K562 (cell line): ENCODE measurements around the gene TMEM138. TPM values are rescaled to one million over a fixed set of nuclear protein-coding genes. Genes with fewer than 3 reads are reported as not detected.

Source experiments
- ATAC-seq: fragments of 200-7000 bp; cut with Tn5 transposase; 3 replicates; pipeline ENCODE4 v1.9.1; 2020; ENCODE audit warnings: moderate library complexity
- BruUV-seq: library from RNA; stranded (reverse); fragments of 400-500 nt; replicated peaks from 2 replicates; lab custom pipeline; 2021; lab: Mats Ljungman, UMichigan
- CTCF ChIA-PET: fragments of 300-600 bp; formaldehyde crosslinking; extraction: SDS; loops from one replicate; lab custom pipeline; 2021; ENCODE audit warnings: low intra/inter-chr PET ratio; lab: Yijun Ruan, JAX
- POLR2A ChIA-PET: fragments of 300-600, 350-650 bp; sonication (Branson Sonifier 250); formaldehyde crosslinking; extraction: SDS; loops from one replicate; lab custom pipeline; 2021; ENCODE audit warnings: antibody characterized with exemption, inconsistent platforms; lab: Yijun Ruan, JAX
- DNase-seq, 4 experiments: peaks; one replicate each; pipeline versions ENCODE4 v3.0.0 to v3.0.0-alpha.2; 2011 to 2018; ENCODE audit warnings: low spot score in 3 of 4, mixed read lengths in 3 of 4; ENCODE audit errors: extremely low read depth in 1 of 4
- FAIRE-seq: peaks from 2 replicates; lab custom pipeline; 2011; peaks lifted over from hg19 to GRCh38; lab: Jason Lieb, UNC
- H2AFZ ChIP-seq: 2 replicates; pipeline ENCODE4 v1.6.0; 2011; ENCODE audit warnings: low read depth, low read length, control low read depth, inconsistent platforms
- H3K27ac ChIP-seq: fragments of 200-600 bp; 3 replicates; pipeline ENCODE4 v1.8.0; 2011; ENCODE audit warnings: low read depth, mild to moderate bottlenecking, control low read depth, inconsistent platforms, low read length, moderate library complexity, mixed read lengths; ENCODE audit errors: extremely low read depth
- H3K27me3 ChIP-seq, 2 experiments: fragments of 300-600 bp in 1 of 2; 2 replicates in 1 of 2; 3 replicates in 1 of 2; pipeline versions ENCODE4 v1.6.0 to v1.8.0; 2011; ENCODE audit warnings: inconsistent platforms in 2 of 2, low read length in 2 of 2, mild to moderate bottlenecking in 1 of 2, mixed read lengths in 1 of 2, moderate library complexity in 1 of 2; ENCODE audit not compliant: control insufficient read depth in 2 of 2, insufficient read depth in 2 of 2
- H3K36me3 ChIP-seq: fragments of 300-600 bp; 3 replicates; pipeline ENCODE4 v1.8.0; 2011; ENCODE audit warnings: mild to moderate bottlenecking, low read length, inconsistent platforms; ENCODE audit not compliant: control insufficient read depth, insufficient read depth
- H3K4me1 ChIP-seq, 2 experiments: fragments of 200-600 bp in 1 of 2; replicated peaks in 1 of 2; 2 replicates in 1 of 2; 3 replicates in 1 of 2; pipeline versions ENCODE4 v1.5.1 to v1.8.0; 2011; ENCODE audit warnings: inconsistent platforms in 2 of 2, low read length in 2 of 2, mild to moderate bottlenecking in 1 of 2, mixed read lengths in 1 of 2, moderate library complexity in 1 of 2; ENCODE audit not compliant: control insufficient read depth in 2 of 2, insufficient read depth in 2 of 2
- H3K4me2 ChIP-seq: 2 replicates; pipeline ENCODE4 v1.6.1; 2011; ENCODE audit warnings: low read length, control low read depth, inconsistent platforms, mixed read lengths; ENCODE audit not compliant: insufficient read depth
- H3K4me3 ChIP-seq: fragments of 200-600 bp; sonication (generic), shearing (Covaris generic); 2 replicates; pipeline ENCODE4 v1.5.1; 2016; ENCODE audit warnings: control low read depth, inconsistent platforms
- H3K79me2 ChIP-seq: fragments of 200-600 bp; 3 replicates; pipeline ENCODE4 v1.8.0; 2011; ENCODE audit warnings: low read length, inconsistent platforms; ENCODE audit not compliant: control insufficient read depth, insufficient read depth
- H3K9ac ChIP-seq, 2 experiments: 2 replicates each; pipeline versions ENCODE4 v1.6.0 to v1.6.1; 2011; ENCODE audit warnings: low read depth in 2 of 2, low read length in 2 of 2, control low read depth in 1 of 2, inconsistent platforms in 1 of 2, mild to moderate bottlenecking in 1 of 2, mixed read lengths in 1 of 2; ENCODE audit not compliant: insufficient read depth in 1 of 2
- H3K9me1 ChIP-seq: one replicate; pipeline ENCODE4 v1.6.0; 2011; ENCODE audit warnings: inconsistent platforms, mild to moderate bottlenecking, low read length, moderate library complexity; ENCODE audit not compliant: control insufficient read depth, insufficient read depth
- H3K9me3 ChIP-seq: replicated peaks from 2 replicates; pipeline ENCODE4 v1.5.1; 2011; ENCODE audit warnings: low read depth, low read length, inconsistent platforms; ENCODE audit not compliant: control insufficient read depth, insufficient read depth
- H4K20me1 ChIP-seq: replicated peaks from 2 replicates; pipeline ENCODE4 v1.6.1; 2011; ENCODE audit warnings: low read length, inconsistent platforms, mixed read lengths; ENCODE audit not compliant: control insufficient read depth, insufficient read depth
- ARNT ChIP-seq, 2 experiments: fragments of 450-650 bp; IDR thresholded peaks; 2 replicates each; pipeline ENCODE4 v1.6.1; 2016; ENCODE audit warnings: mild to moderate bottlenecking in 1 of 2
- KLF13 ChIP-seq: fragments of 450-650 bp; IDR thresholded peaks from 2 replicates; pipeline ENCODE4 v1.6.1; 2016; ENCODE audit warnings: missing genetic modification characterization, low read depth, mild to moderate bottlenecking, missing compliant biosample characterization, moderate library complexity, borderline replicate concordance
- NR2C1 ChIP-seq, 2 experiments: fragments of 450-650 bp; IDR thresholded peaks; 2 replicates each; pipeline ENCODE4 v1.6.1; 2017; ENCODE audit warnings: mild to moderate bottlenecking in 2 of 2, antibody characterized with exemption in 1 of 2, inconsistent platforms in 1 of 2, missing compliant biosample characterization in 1 of 2, missing genetic modification characterization in 1 of 2
- PCBP2 ChIP-seq: fragments of 200-400 bp; formaldehyde crosslinking; IDR thresholded peaks from 2 replicates; pipeline ENCODE4 v1.6.1; 2018; ENCODE audit warnings: low read length, low read depth, mild to moderate bottlenecking, moderate library complexity; ENCODE audit not compliant: poor library complexity, severe bottlenecking
- POLR2H ChIP-seq: IDR thresholded peaks from 2 replicates; pipeline ENCODE4 v1.6.1; 2016; ENCODE audit warnings: missing genetic modification characterization, low read depth, mild to moderate bottlenecking, control low read depth, missing compliant biosample characterization, moderate library complexity
- RAD51 ChIP-seq: fragments of 450-650 bp; IDR thresholded peaks from 2 replicates; pipeline ENCODE4 v1.7.1; 2016; ENCODE audit warnings: low read depth, mild to moderate bottlenecking, borderline replicate concordance
- SIN3A ChIP-seq, 2 experiments: fragments of 150-350 bp in 1 of 2; IDR thresholded peaks; 2 replicates each; pipeline ENCODE4 v1.6.1; 2011 to 2016; ENCODE audit warnings: borderline replicate concordance in 2 of 2, low read depth in 2 of 2, low read length in 2 of 2, mild to moderate bottlenecking in 2 of 2, moderate library complexity in 2 of 2; ENCODE audit not compliant: control insufficient read depth in 1 of 2
- THRAP3 ChIP-seq: fragments of 450-650 bp; IDR thresholded peaks from 2 replicates; pipeline ENCODE4 v1.6.1; 2016; ENCODE audit warnings: mild to moderate bottlenecking, inconsistent platforms, borderline replicate concordance
- XRCC5 ChIP-seq: fragments of 200-400 bp; formaldehyde crosslinking; IDR thresholded peaks from 2 replicates; pipeline ENCODE4 v1.6.1; 2017; ENCODE audit warnings: low read depth, mild to moderate bottlenecking, low read length
- ZC3H8 ChIP-seq: fragments of 450-650 bp; IDR thresholded peaks from 2 replicates; pipeline ENCODE4 v1.6.1; 2017
- ZMIZ1 ChIP-seq, 2 experiments: fragments of 150-350 bp in 1 of 2; IDR thresholded peaks; 2 replicates each; pipeline ENCODE4 v1.6.1; 2012 to 2016; ENCODE audit warnings: low read depth in 2 of 2, low read length in 2 of 2, mild to moderate bottlenecking in 1 of 2, moderate library complexity in 1 of 2
- ZNF586 ChIP-seq: fragments of 450-650 bp; formaldehyde crosslinking; conservative IDR thresholded peaks from 2 replicates; pipeline ENCODE4 v1.4.0; 2020; ENCODE audit warnings: mild to moderate bottlenecking, moderate library complexity
- ZNF717 ChIP-seq: fragments of 250-450 bp; sonication (Bioruptor Pico); IDR thresholded peaks from 2 replicates; pipeline ENCODE4 v1.5.0; 2021
- WGBS: fragments of 100-300 bp; shearing (Covaris generic); methylation state at CpG from one replicate; pipeline ENCODE4 v1.1.6; 2016; ENCODE audit warnings: low coverage, mixed read lengths; ENCODE audit not compliant: insufficient coverage; ENCODE audit errors: missing lambda C conversion rate; 5-methylcytosine and 5-hydroxymethylcytosine counted together
- in situ Hi-C: fragments of 300-500 bp; cut with MboI; formaldehyde crosslinking; loops from 4 replicates; pipeline ENCODE4 v1.15.0; 2018; ENCODE audit warnings: inconsistent platforms, mixed read lengths
- intact Hi-C: fragments of 100-400 bp; cut with micrococcal nuclease; formaldehyde crosslinking; loops from 2 replicates; pipeline ENCODE4 v1.14.2; 2022
- polyA plus RNA-seq, 8 experiments: library from polyadenylated mRNA; depleted of rRNA in 4 of 8; stranded (reverse) in 5 of 8; unstranded in 3 of 8; fragments of >200 nt; fragmentation: Nextera tagmentation in 2 of 8; fragmentation: Illumina TruSeq in 1 of 8; extraction: Ambion mirVana in 2 of 8; extraction: Trizol in 1 of 8; gene quantifications; 2 replicates each; pipeline versions ENCODE4 v1.2.1 to v1.2.3, GENCODE V29; 2011 to 2014; ENCODE audit warnings: inconsistent platforms in 1 of 8, missing spikeins in 1 of 8
- total RNA-seq, 7 experiments: library from RNA; depleted of rRNA in 6 of 7; stranded (reverse); fragments of >200 nt in 6 of 7; fragmentation: Illumina TruSeq in 2 of 7; extraction: Trizol in 2 of 7; gene quantifications; 2 replicates each; pipeline versions ENCODE4 v1.2.1 to v1.2.3, GENCODE V29; 2011 to 2021; ENCODE audit warnings: low replicate concordance in 1 of 7
- TF ChIP-seq, protein P1 (sequence below): sonication (generic); formaldehyde crosslinking; IDR thresholded peaks from 2 replicates; pipeline ENCODE4 v1.8.0; 2022; ENCODE audit warnings: mild to moderate bottlenecking, missing genetic modification reagents
- TF ChIP-seq, protein P2 (sequence below): sonication (generic); formaldehyde crosslinking; IDR thresholded peaks from 2 replicates; pipeline ENCODE4 v1.8.1; 2022; ENCODE audit warnings: missing genetic modification reagents

Gene TMEM138
- total and polyA plus RNA-seq, 9 of the 15 experiments (the other 6 are each of a cell fraction or from before 2014, with no cell fraction given) = 23.2 to 168 (median 63.1) TPM

GRCh38 chr11:61411589-61411988 is 49.4 kb downstream of the TMEM138 start (continued):
- TF ChIP-seq POLR2H (tag) = no peak

- no TSS peak for BruUV-seq
- H3K9ac ChIP-seq = no peak overlapping the region
- ChIA-PET CTCF (no interaction called here), POLR2A (interaction anchor here (1.7 kb wide), 1 partner anchor 10 kb away, joined by 7 read pairs; no protein-coding TSS in a partner anchor)
- no peaks in the 10 kb centered on the region for H3K9me1 ChIP-seq
- DNase-seq (no peak), FAIRE-seq (no peak), ATAC-seq (no peak)
- peaks cover 0 to 2% of the 10 kb centered on the region in 2 experiments; a peak in 2 of 5 replicates for H3K4me1 ChIP-seq
- H4K20me1 ChIP-seq = peaks cover 13% of the 10 kb centered on the region; the same call in 1 of the 2 replicates
- no peak overlapping the region for H3K27ac ChIP-seq
- H3K4me3 ChIP-seq = no peak overlapping the region
- H3K79me2 ChIP-seq = peaks cover 17% of the 10 kb centered on the region; the same call in 2 of the 3 replicates
- no peak overlapping the region for H2AFZ ChIP-seq
- intact Hi-C loops = no loop called here
- H3K4me2 ChIP-seq = no peak overlapping the region
- H3K27me3 ChIP-seq = no peaks in the 10 kb centered on the region
- in situ Hi-C loops = no loop called here
- no peaks in the 10 kb centered on the region for H3K9me3 ChIP-seq
- H3K36me3 ChIP-seq = peaks cover 97% of the 10 kb centered on the region
- WGBS = 100% methylated on average over 2 of the region's 3 CpGs
- TF ChIP-seq, protein P1, sequence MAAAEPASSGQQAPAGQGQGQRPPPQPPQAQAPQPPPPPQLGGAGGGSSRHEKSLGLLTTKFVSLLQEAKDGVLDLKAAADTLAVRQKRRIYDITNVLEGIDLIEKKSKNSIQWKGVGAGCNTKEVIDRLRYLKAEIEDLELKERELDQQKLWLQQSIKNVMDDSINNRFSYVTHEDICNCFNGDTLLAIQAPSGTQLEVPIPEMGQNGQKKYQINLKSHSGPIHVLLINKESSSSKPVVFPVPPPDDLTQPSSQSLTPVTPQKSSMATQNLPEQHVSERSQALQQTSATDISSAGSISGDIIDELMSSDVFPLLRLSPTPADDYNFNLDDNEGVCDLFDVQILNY (CRISPR knock-in tag) = no peak
- no peak for TF ChIP-seq RAD51
- TF ChIP-seq ZNF717 (CRISPR knock-in tag) = no peak
- TF ChIP-seq SIN3A (IDR thresholded peaks at IDR 0.05; ENCODE audit: borderline replicate concordance in 2 of 2, control insufficient read depth in 1 of 2, low read depth in 2 of 2, low read length in 2 of 2) = no peak
- TF ChIP-seq XRCC5 = no peak
- no peak for TF ChIP-seq ARNT (IDR thresholded peaks at IDR 0.05)
- no peak for TF ChIP-seq ZC3H8
- TF ChIP-seq PCBP2 = no peak
- TF ChIP-seq KLF13 (tag) = no peak
- TF ChIP-seq ZMIZ1 (IDR thresholded peaks at IDR 0.05; ENCODE audit: low read depth in 2 of 2, low read length in 2 of 2) = no peak
- no peak for TF ChIP-seq NR2C1 (IDR thresholded peaks at IDR 0.05)
- no peak for TF ChIP-seq NR2C1 (tag; IDR thresholded peaks at IDR 0.05)
- no peak for TF ChIP-seq THRAP3
- no peak for TF ChIP-seq ZNF586 (CRISPR knock-in tag)
- TF ChIP-seq, protein P2, sequence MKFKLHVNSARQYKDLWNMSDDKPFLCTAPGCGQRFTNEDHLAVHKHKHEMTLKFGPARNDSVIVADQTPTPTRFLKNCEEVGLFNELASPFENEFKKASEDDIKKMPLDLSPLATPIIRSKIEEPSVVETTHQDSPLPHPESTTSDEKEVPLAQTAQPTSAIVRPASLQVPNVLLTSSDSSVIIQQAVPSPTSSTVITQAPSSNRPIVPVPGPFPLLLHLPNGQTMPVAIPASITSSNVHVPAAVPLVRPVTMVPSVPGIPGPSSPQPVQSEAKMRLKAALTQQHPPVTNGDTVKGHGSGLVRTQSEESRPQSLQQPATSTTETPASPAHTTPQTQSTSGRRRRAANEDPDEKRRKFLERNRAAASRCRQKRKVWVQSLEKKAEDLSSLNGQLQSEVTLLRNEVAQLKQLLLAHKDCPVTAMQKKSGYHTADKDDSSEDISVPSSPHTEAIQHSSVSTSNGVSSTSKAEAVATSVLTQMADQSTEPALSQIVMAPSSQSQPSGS (CRISPR knock-in tag) = no peak
Observed at GRCh38 chr11:61413496-61413895, 51.3 kb downstream of the TMEM138 start.
